IMR-90 (cell line): Measurements from ENCODE around the gene MTMR1. TPM values are rescaled to one million over a fixed set of nuclear protein-coding genes. Genes with fewer than 3 reads are reported as not detected.

Experiments used
- ATAC-seq: fragments of 200-7000 bp; cut with Tn5 transposase; 2 replicates; pipeline ENCODE4 v1.9.1; 2020; ENCODE audit warnings: low read depth, mild to moderate bottlenecking, moderate library complexity
- BruUV-seq: library from RNA; stranded (reverse); fragments of 400-500 nt; replicated peaks from 2 replicates; lab custom pipeline; 2021; lab: Mats Ljungman, UMichigan
- CTCF ChIA-PET: fragments of 300-600 bp; formaldehyde crosslinking; extraction: SDS; loops from one replicate; lab custom pipeline; 2021; ENCODE audit warnings: antibody characterized with exemption; lab: Yijun Ruan, JAX
- POLR2A ChIA-PET: fragments of 300-600 bp; sonication (Branson Sonifier 250); formaldehyde crosslinking; loops from one replicate; lab custom pipeline; 2022; ENCODE audit warnings: antibody characterized with exemption; ENCODE audit not compliant: unreplicated experiment; lab: Charles Lee
- DNase-seq: peaks from one replicate; pipeline ENCODE4 v3.0.0; 2013
- H2AFZ ChIP-seq: replicated peaks from 2 replicates; pipeline ENCODE3; 2013; ENCODE audit warnings: low read length, mild to moderate bottlenecking; ENCODE audit not compliant: poor library complexity
- H2AK5ac ChIP-seq: 2 replicates; pipeline ENCODE4 v1.6.1; 2013; ENCODE audit warnings: low read depth, low read length, inconsistent platforms
- H2AK9ac ChIP-seq: replicated peaks from 2 replicates; pipeline ENCODE3; 2013; ENCODE audit warnings: mild to moderate bottlenecking, low read depth, low read length, moderate library complexity; ENCODE audit not compliant: poor library complexity
- H2BK120ac ChIP-seq: 2 replicates; pipeline ENCODE4 v1.6.1; 2013; ENCODE audit warnings: low read depth, low read length, inconsistent platforms
- H2BK15ac ChIP-seq: 3 replicates; pipeline ENCODE4 v1.6.1; 2013; ENCODE audit warnings: low read depth, low read length, inconsistent platforms
- H2BK20ac ChIP-seq: 2 replicates; pipeline ENCODE4 v1.6.1; 2013; ENCODE audit warnings: low read depth, mild to moderate bottlenecking, inconsistent platforms, low read length, moderate library complexity
- H2BK5ac ChIP-seq: 2 replicates; pipeline ENCODE4 v1.6.1; 2013; ENCODE audit warnings: mild to moderate bottlenecking, low read depth, low read length, inconsistent platforms; ENCODE audit not compliant: poor library complexity, severe bottlenecking
- H3K14ac ChIP-seq: replicated peaks from 2 replicates; pipeline ENCODE4 v1.6.1; 2013; ENCODE audit warnings: low read depth, low read length, inconsistent platforms
- H3K18ac ChIP-seq: 2 replicates; pipeline ENCODE4 v1.6.1; 2013; ENCODE audit warnings: low read depth, low read length, control low read depth
- H3K23ac ChIP-seq: 2 replicates; pipeline ENCODE4 v1.6.1; 2013; ENCODE audit warnings: low read depth, low read length, inconsistent platforms
- H3K27ac ChIP-seq: 2 replicates; pipeline ENCODE4 v1.5.1; 2013; ENCODE audit warnings: mild to moderate bottlenecking, control low read depth, low read length; ENCODE audit not compliant: insufficient read depth
- H3K27me3 ChIP-seq: 2 replicates; pipeline ENCODE4 v1.6.1; 2013; ENCODE audit warnings: low read length; ENCODE audit not compliant: control insufficient read depth, insufficient read depth
- H3K36me3 ChIP-seq: 2 replicates; pipeline ENCODE4 v1.6.1; 2013; ENCODE audit warnings: low read length, mixed read lengths; ENCODE audit not compliant: control insufficient read depth, insufficient read depth
- H3K4ac ChIP-seq: 2 replicates; pipeline ENCODE4 v1.6.1; 2013; ENCODE audit warnings: low read depth, low read length, inconsistent platforms
- H3K4me1 ChIP-seq: 2 replicates; pipeline ENCODE4 v1.6.1; 2013; ENCODE audit warnings: low read length, mixed read lengths; ENCODE audit not compliant: control insufficient read depth, insufficient read depth
- H3K4me2 ChIP-seq: 2 replicates; pipeline ENCODE4 v1.6.1; 2013; ENCODE audit warnings: low read depth, mild to moderate bottlenecking, control low read depth, low read length, moderate library complexity
- H3K4me3 ChIP-seq: 2 replicates; pipeline ENCODE4 v1.5.1; 2013; ENCODE audit warnings: low read depth, mild to moderate bottlenecking, control low read depth, low read length, moderate library complexity; ENCODE audit not compliant: insufficient read depth
- H3K56ac ChIP-seq: 2 replicates; pipeline ENCODE4 v1.6.1; 2013; ENCODE audit warnings: low read length, inconsistent platforms; ENCODE audit not compliant: insufficient read depth; ENCODE audit errors: extremely low read depth
- H3K79me1 ChIP-seq, 2 experiments: 2 replicates each; pipeline ENCODE4 v1.6.1; 2013; ENCODE audit warnings: low read length in 2 of 2, inconsistent platforms in 1 of 2, low read depth in 1 of 2
- H3K9ac ChIP-seq: 2 replicates; pipeline ENCODE4 v1.6.1; 2013; ENCODE audit warnings: low read depth, low read length, control low read depth
- H3K9me1 ChIP-seq: 2 replicates; pipeline ENCODE4 v1.6.1; 2013; ENCODE audit warnings: low read length, inconsistent platforms; ENCODE audit not compliant: insufficient read depth
- H3K9me3 ChIP-seq: 2 replicates; pipeline ENCODE4 v1.6.1; 2013; ENCODE audit warnings: low read length; ENCODE audit not compliant: control insufficient read depth, insufficient read depth
- H4K20me1 ChIP-seq: 2 replicates; pipeline ENCODE4 v1.6.1; 2013; ENCODE audit warnings: low read length, inconsistent platforms; ENCODE audit not compliant: insufficient read depth
- H4K5ac ChIP-seq: 2 replicates; pipeline ENCODE4 v1.6.1; 2013; ENCODE audit warnings: mild to moderate bottlenecking, low read depth, low read length, control low read depth
- H4K8ac ChIP-seq, 2 experiments: 2 replicates each; pipeline ENCODE4 v1.6.1; 2013; ENCODE audit warnings: low read depth in 2 of 2, low read length in 2 of 2, control low read depth in 1 of 2, inconsistent platforms in 1 of 2
- H4K91ac ChIP-seq: 2 replicates; pipeline ENCODE4 v1.6.1; 2013; ENCODE audit warnings: low read depth, low read length, inconsistent platforms; ENCODE audit not compliant: insufficient read depth
- CEBPB ChIP-seq: IDR thresholded peaks from 2 replicates; pipeline ENCODE4 v1.6.1; 2012; ENCODE audit warnings: low read depth, low read length, improper control_type of control experiment
- SMC3 ChIP-seq: fragments of 150-350 bp; IDR thresholded peaks from 2 replicates; pipeline ENCODE4 v1.6.1; 2016; ENCODE audit warnings: low read depth, mild to moderate bottlenecking, antibody characterized with exemption, low read length, moderate library complexity
- WGBS, 2 experiments: methylation state at CpG; one replicate each; pipeline versions ENCODE4 v1.1.5 to v1.1.7; 2013; ENCODE audit warnings: missing lambda C conversion rate in 2 of 2; ENCODE audit not compliant: insufficient read length in 1 of 2; ENCODE audit errors: extremely low coverage in 2 of 2; 5-methylcytosine and 5-hydroxymethylcytosine counted together
- dilution Hi-C: fragments of 300-500 bp; cut with HindIII; formaldehyde crosslinking; loops from one replicate; pipeline ENCODE4 v1.14.3; 2018; ENCODE audit warnings: low sequenced_read_pairs; ENCODE audit not compliant: unreplicated experiment
- in situ Hi-C: fragments of 300-500 bp; cut with MboI; formaldehyde crosslinking; loops from 3 replicates; pipeline ENCODE4 v1.14.3; 2019; ENCODE audit warnings: low sequenced_read_pairs, inconsistent platforms, mixed read lengths
- intact Hi-C: fragments of 100-400 bp; cut with micrococcal nuclease; formaldehyde crosslinking; loops from 2 replicates; pipeline ENCODE4 v1.10.0; 2022
- polyA plus RNA-seq, 3 experiments: library from polyadenylated mRNA; depleted of rRNA; stranded (reverse); fragments of >200 nt; gene quantifications; 2 replicates each; pipeline ENCODE4 v1.2.3, GENCODE V29; 2012; ENCODE audit warnings: low replicate concordance in 1 of 3
- total RNA-seq: library from RNA; depleted of rRNA; stranded (reverse); fragments of >200 nt; gene quantifications from 2 replicates; pipeline ENCODE4 v1.2.3, GENCODE V29; 2012

MTMR1 gene
- total and polyA plus RNA-seq, 2 of the 4 experiments (the other 2 are of a cell fraction) = 19.0 to 28.8 TPM

DNA sequence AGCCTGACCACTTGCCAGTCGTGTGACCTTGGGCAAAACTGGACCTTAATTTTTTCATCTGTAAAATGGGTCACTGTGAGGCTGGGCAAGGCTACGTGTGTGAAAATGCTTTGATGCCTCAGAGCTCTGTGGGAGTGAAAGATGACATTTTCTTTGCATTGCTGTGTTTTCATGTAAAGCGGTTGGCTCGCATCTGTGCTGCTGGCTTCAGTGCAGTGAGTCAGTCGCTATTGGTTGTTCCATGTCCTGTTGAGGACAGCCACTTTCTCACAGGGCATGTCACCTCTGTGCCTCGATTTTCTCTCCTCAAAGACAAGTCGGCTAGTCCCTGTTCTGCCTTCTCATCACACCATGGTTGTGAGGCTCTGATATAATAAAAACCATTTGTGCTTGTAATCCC lies 4.4 kb downstream of the MTMR1 start:
- H3K23ac ChIP-seq = no peak overlapping the region
- no peak overlapping the region for H4K91ac ChIP-seq
- no peak for DNase-seq
- no peak overlapping the region for H2AFZ ChIP-seq
- no peaks in the 10 kb centered on the region for H3K27me3 ChIP-seq
- H2BK15ac ChIP-seq = no peak overlapping the region
- dilution Hi-C loops = no loop called here
- BruUV-seq = no TSS peak
- ATAC-seq = no peak
- no peaks in the 10 kb centered on the region for H3K36me3 ChIP-seq
- H3K9me1 ChIP-seq = no peaks in the 10 kb centered on the region
- no CpG with 5 or more reads among the region's 7 CpGs for WGBS, 2 experiments
- no peak overlapping the region for H2BK20ac ChIP-seq
- TF ChIP-seq SMC3 (no peak), CEBPB (no peak)
- H4K8ac ChIP-seq = no peak overlapping the region
- H4K5ac ChIP-seq = no peak overlapping the region
- H3K79me1 ChIP-seq = peaks cover 0 to 26% of the 10 kb centered on the region in 2 experiments; a peak in 3 of 4 replicates
- H3K9me3 ChIP-seq = no peaks in the 10 kb centered on the region
- no peak overlapping the region for H2AK9ac ChIP-seq
- H3K14ac ChIP-seq = no peak overlapping the region
- H3K4me1 ChIP-seq = no peaks in the 10 kb centered on the region
- no peaks in the 10 kb centered on the region for H4K20me1 ChIP-seq
- no peak overlapping the region for H2BK5ac ChIP-seq
- H3K56ac ChIP-seq = no peak overlapping the region
- in situ Hi-C loops = no loop called here
- H3K4me3 ChIP-seq = no peak overlapping the region
- no peak overlapping the region; the same call in none of the 2 replicates for H3K4ac ChIP-seq
- no peak overlapping the region for H3K18ac ChIP-seq
- CTCF ChIA-PET = no interaction called here
- no peak overlapping the region for H2AK5ac ChIP-seq
- POLR2A ChIA-PET = no interaction called here
- no peak overlapping the region for H2BK120ac ChIP-seq
- intact Hi-C loops = no loop called here
- H3K9ac ChIP-seq = no peak overlapping the region
- H3K4me2 ChIP-seq = no peak overlapping the region
- H3K27ac ChIP-seq = no peak overlapping the region
